Astrocyte (in vitro differentiated cells and primary cell): ENCODE measurements around the gene HSPH1.
A peak's percentile ranks its signal among the peaks of the same experiment; 100 is the strongest.

ENCODE experiments used
- CTCF ChIP-seq: IDR thresholded peaks from 2 replicates; pipeline ENCODE4 v1.5.1; 2011; ENCODE audit warnings: low read depth, mild to moderate bottlenecking, inconsistent platforms, low read length, moderate library complexity; ENCODE audit not compliant: insufficient read depth
- EZH2 ChIP-seq: IDR thresholded peaks from 2 replicates; pipeline ENCODE4 v1.6.1; 2012; ENCODE audit warnings: mild to moderate bottlenecking, low read length, inconsistent platforms; ENCODE audit not compliant: insufficient read depth

DNA sequence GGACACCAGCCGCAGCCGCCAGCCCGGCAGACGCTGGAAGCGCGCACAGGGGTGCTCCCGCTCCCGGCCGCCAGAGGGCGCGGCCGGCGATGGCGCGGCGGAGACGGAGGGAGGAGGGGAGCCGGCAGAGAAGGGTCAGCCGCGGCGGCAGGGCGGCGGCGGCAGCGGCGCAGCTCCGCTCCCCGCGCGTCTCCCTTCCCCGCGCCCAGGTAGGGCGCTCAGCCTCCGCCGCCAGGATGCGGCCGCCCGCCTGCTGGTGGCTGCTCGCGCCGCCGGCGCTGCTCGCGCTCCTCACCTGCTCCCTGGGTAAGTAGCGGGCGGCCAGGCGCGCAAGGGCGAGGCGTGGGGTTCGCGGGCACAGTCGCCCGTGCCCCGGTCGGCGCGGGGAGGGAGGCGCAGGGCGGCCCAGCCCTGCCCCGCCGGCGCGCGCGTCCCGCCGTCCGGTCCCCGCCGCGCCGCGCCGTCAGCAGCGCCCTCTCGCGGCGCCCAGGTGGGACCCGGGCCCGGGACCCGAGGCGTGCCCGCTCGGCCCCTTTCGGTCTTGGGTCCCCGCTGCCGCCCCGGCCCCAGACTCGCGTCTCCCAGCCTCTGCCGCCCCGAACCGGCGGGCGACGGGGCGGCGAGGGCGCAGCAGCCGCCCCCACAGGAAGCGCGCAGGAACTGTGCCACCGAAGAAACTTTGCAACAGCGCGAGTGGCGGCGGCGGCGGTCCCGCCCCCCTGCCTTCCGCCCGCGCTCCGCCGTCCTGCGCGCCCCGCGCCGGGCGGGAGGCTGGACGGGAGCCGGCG is 38.3 kb upstream of the HSPH1 start, which contains the start of gene B3GLCT:
- TF ChIP-seq EZH2 (no peak), CTCF (peak; percentile 44)
